Embryonic facial prominence (tissue), 1 donor: ENCODE measurements around the gene ZNF593OS.
A peak's percentile ranks its signal among the peaks of the same experiment; 100 is the strongest.

Source experiments
- DNase-seq: peaks from one replicate; pipeline ENCODE4 v3.0.0-alpha.2; 2016; ENCODE audit errors: extremely low spot score

ZNF593OS gene

GRCh38 chr1:26158908-26159742 is 12.5 kb downstream of the ZNF593OS start, which contains the start of gene FAM110D:
FAM110D (plus strand) TSS chr1:26159079; CDS start chr1:26161292, 2,213 bp downstream.
- no peak for DNase-seq

DNA sequence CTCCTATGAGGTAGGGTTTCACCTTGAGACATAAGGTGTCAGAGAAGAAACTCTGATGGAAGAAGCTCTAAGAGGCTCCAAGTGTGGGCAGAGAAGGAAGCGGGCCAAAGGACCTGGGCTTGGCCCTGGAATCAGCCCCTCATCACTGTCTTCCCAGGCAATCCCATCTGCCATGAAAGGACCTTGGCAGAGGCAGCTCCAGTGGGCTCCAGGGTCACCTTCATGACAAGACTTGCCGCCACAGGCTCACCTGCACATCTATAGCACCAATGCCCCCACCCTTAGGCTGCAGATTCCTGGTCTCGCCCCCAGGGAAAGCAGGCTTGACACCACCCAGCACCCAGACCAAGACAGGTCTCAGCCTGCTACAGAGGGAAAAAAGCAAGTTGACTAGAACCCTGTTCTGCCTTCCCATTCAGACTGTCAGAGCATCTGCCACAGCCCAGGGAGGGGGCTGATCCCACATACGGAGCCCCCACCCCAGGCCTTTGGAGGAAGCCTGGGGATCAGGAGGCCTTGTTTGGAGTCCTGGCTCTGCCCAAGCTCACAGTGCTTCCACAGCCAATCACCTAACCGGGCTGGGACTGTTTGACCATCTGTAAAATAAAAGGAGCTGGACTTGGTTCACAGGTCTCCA is 13.2 kb downstream of the ZNF593OS start:
- no peak for DNase-seq

GRCh38 chr1:26156285-26157038 is 15.2 kb downstream of the ZNF593OS start:
- DNase-seq = no peak

GRCh38 chr1:26155370-26156284 is 16.0 kb downstream of the ZNF593OS start:
- no peak for DNase-seq

DNA sequence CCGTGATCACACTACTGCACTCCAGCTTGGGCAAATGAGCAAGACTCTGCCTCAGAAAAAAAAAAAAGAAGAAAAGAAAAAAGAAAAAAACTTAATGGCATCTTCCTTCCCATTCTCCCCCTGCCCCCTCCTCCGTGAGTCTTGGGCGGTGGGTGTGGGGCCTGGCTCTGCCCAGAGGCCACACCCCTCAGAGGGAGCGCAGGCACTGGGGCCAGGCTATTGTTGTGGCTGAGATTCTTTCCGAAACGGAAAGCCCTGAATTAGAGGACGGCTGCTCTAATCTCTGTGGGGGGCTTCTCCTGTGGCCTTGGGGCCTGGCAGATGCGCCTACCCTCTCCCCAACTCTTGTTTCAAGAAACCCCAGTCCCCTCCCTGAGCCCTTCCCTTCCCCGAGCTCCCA is 16.9 kb downstream of the ZNF593OS start:
- no peak for DNase-seq

DNA sequence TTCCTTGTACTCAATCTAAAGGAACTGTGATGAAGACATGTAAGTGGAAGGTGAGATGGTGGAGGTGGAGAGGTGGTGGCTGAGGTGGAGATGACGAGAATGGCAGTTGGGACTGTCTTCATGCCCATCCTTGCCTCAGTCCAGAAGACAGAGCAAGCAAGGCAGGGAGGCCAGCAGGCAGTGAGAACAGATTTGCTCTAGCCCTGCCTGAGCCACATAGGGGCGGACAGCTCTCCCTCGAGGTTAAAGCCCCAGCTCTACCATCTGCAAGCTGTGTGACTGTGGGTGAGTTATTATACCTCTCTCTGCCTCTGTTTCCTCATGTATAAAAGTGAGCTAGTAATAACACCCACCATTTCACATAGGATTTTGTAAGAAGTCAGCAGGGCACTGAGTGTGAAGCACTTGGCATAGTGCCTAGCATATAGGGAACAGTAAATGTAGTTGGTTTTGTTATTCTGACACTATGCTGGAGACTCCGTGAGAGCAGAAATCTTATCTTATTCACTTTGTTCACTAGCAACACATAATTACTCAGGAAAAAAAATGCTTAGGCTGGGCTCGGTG is 17.6 kb downstream of the ZNF593OS start:
- DNase-seq = no peak

GRCh38 chr1:26148887-26149286 is 22.7 kb downstream of the ZNF593OS start:
- DNase-seq = no peak

GRCh38 chr1:26145960-26146294 is 25.7 kb downstream of the ZNF593OS start:
- DNase-seq = no peak

GRCh38 chr1:26145041-26145959 is 26.3 kb downstream of the ZNF593OS start:
- DNase-seq = peak; percentile 63

- DNase-seq = no peak
Observed at GRCh38 chr1:26142159-26142558, 29.5 kb downstream of the ZNF593OS start.

GRCh38 chr1:26138974-26139558 is 32.6 kb downstream of the ZNF593OS start:
- DNase-seq = no peak

GRCh38 chr1:26134466-26134865 is 37.2 kb downstream of the ZNF593OS start:
- DNase-seq = no peak

DNA sequence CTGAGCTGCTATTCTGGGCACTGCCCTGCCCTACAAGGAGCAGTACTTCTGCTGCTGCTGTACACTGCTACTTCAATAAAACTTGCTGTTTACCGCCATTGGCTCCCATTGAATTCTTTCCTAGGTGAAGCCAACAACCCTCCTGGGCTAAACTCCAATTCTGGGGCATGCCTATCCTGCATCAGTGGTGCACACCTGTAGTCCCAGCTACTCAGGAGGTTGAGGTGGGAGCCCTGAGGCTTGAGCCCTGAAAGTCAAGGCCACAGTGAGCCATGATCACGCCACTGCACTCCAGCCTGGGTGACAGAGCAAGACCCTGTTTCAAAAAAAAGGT is 38.8 kb downstream of the ZNF593OS start:
- no peak for DNase-seq

DNA sequence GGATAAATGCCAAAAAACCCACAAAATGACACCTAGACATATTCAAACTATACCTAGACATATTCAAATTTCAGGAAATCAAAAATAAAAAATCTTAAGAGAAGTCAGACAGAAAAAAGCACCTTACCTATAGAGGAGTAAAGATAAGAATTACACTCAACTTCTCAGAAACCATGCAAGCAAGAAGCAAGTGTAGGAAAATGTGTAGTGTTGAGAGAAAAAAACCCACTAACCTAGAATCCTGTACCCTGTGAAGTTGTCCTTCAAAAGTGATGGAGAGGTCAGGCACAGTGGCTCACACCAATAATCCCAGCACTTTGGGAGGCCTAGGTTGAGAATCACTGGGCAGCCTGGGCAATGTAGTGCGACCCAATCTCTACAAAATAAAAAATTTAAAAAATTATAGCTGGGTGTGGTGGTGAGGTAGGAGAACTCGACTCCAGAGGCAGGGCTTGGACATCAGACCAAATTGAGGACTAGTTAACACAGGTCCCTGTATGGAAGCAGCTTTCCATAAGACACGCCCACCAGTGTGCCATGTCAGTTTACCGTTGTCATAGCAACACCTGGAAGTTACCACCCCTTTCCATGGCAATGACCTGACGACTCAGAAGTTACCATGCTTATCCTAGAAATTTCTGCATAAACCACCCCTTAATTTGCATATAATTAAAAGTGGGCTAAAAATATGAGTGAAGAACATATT is 39.4 kb downstream of the ZNF593OS start:
- DNase-seq = no peak

DNA sequence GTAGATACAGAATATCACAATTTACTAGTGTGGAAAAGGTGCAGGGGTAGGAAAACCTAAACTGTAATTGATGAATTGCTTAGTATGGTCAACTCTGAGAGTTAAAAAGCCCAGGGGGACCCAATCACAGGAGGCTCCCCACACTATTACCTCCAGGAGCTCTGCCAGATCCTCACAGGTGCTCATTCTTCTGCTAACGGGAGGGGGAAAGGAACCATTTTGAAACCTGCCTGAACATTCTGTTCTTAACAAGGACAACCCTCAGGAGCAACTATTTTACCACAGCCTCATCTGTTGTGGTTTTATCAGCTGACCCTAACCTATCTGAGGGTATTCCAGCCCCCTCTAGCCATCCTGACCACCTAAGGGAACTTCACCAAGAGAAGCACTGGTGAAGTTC is 40.9 kb downstream of the ZNF593OS start:
- no peak for DNase-seq

- DNase-seq = no peak
Observed at GRCh38 chr1:26129778-26130177, 41.9 kb downstream of the ZNF593OS start.

DNA sequence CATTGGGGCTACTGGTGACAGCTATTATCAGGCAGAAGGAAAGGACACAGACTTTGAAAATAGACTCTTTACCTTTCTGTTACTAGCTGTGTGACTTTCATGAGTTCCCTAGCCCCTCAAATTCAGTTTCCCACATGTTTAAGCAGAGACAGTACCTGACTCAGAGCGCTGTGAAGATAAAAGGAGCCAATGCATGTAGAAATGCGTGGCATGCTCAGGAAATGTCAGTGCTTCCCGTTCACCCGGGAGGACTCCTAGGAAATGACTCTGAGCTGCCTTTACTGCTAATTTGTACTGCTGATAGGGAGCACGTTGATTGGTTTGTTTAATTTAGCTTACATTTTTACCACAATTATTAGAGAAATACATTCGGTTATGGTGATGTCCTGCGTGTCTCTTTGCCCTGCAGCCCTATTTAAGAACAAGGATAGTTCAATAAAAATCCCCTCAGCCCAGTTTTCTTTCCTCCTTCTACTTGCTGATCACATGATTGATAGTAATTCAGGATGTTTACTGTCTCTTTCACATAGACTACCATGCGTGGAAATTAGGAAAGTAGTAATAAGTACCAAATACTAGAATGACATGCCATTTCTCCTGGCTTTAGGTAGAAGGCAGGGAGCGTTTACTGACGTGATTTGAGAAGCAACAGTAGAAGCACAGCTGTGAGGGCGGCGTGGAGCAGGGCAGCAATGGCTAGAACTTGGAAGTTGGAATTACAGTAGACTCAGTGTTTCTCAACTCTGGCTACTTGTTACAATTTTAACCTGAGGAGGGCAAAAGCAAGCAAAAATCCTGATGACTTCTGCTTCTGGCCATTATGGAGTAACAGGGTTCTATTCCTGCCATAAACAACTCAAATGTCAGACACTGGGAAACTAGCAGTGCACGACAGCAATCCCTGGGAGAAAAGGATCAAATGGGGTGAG is 44.1 kb downstream of the ZNF593OS start:
- no peak for DNase-seq
